Kidney (tissue), 14 donors: ENCODE measurements around the gene BPIFA2. TPM values are rescaled to one million over a fixed set of nuclear protein-coding genes. Genes with fewer than 3 reads are reported as not detected.
A peak's percentile ranks its signal among the peaks of the same experiment; 100 is the strongest.

Experiments
- DNase-seq, 5 donors: peaks; one replicate each; pipeline ENCODE4 v3.0.0-alpha.2; 2013 to 2020
- FAIRE-seq: peaks from 2 replicates; lab custom pipeline; 2012; peaks lifted over from hg19 to GRCh38; lab: Jason Lieb, UNC
- H3K27ac ChIP-seq, 2 donors: one replicate each; pipeline ENCODE4 v1.7.0; 2013; ENCODE audit warnings: low read depth in 2 of 2, low read length in 2 of 2, inconsistent platforms in 1 of 2
- H3K27me3 ChIP-seq: one replicate; pipeline ENCODE4 v1.7.1; 2013; ENCODE audit warnings: low read length, inconsistent platforms; ENCODE audit not compliant: control insufficient read depth, insufficient read depth
- H3K36me3 ChIP-seq, 3 donors: one replicate each; pipeline versions ENCODE4 v1.7.0 to v1.7.1; 2013; ENCODE audit warnings: low read length in 3 of 3, control low read depth in 1 of 3, inconsistent platforms in 1 of 3; ENCODE audit not compliant: insufficient read depth in 3 of 3, control insufficient read depth in 2 of 3
- H3K4me1 ChIP-seq, 3 donors: one replicate each; pipeline versions ENCODE4 v1.7.0 to v1.7.1; 2013; ENCODE audit warnings: low read length in 3 of 3, inconsistent platforms in 1 of 3, low read depth in 1 of 3; ENCODE audit not compliant: control insufficient read depth in 2 of 3, insufficient read depth in 2 of 3
- H3K4me3 ChIP-seq, 3 donors: one replicate each; pipeline versions ENCODE4 v1.7.0 to v1.8.1; 2013; ENCODE audit warnings: low read length in 3 of 3, control low read depth in 1 of 3, inconsistent platforms in 1 of 3
- H3K9ac ChIP-seq, 3 donors: one replicate each; pipeline versions ENCODE4 v1.7.0 to v1.7.1; 2013; ENCODE audit warnings: low read length in 3 of 3, control low read depth in 1 of 3, inconsistent platforms in 1 of 3
- H3K9me3 ChIP-seq, 3 donors: one replicate each; pipeline versions ENCODE4 v1.7.0 to v1.7.1; 2013; ENCODE audit warnings: low read length in 3 of 3, control low read depth in 1 of 3, inconsistent platforms in 1 of 3; ENCODE audit not compliant: control insufficient read depth in 2 of 3, insufficient read depth in 1 of 3
- CTCF ChIP-seq: IDR thresholded peaks from 3 replicates; pipeline ENCODE4 v1.5.1; 2012; ENCODE audit warnings: mild to moderate bottlenecking, moderate library complexity, borderline replicate concordance; ENCODE audit not compliant: insufficient read depth; ENCODE audit errors: extremely low read depth
- intact Hi-C: fragments of 100-400 bp; cut with DNase I; formaldehyde crosslinking; loops from one replicate; pipeline ENCODE4 v1.11.1; 2022
- polyA plus RNA-seq: library from polyadenylated mRNA; stranded (reverse); fragments of 350-450 nt; fragmentation: Illumina TruSeq; extraction: RNeasy Lipid Tissue Mini Kit (QIAGEN cat#74804); gene quantifications from one replicate; pipeline ENCODE4 v1.2.3, GENCODE V29; 2014; ENCODE audit warnings: low read depth, low replicate concordance; ENCODE audit not compliant: insufficient read depth
- total RNA-seq: library from RNA; stranded (reverse); fragmentation: NEBNext Ultra II Directional; extraction: Animal tissue kit (Norgen Biotek cat#: 25700); gene quantifications from one replicate; pipeline ENCODE4 v1.2.1, GENCODE V29; 2021
- donor health status: control.
- donor health status: control.
- donor health status: control.
- donor health status: control.
- donor health status: control.
- donor health status: DM: yes; HTN: yes; CAD: no.
- donor health status: Normal renal cell carcinoma (clear cell type).

BPIFA2 gene
- total and polyA plus RNA-seq, 2 donors from 2014 or later, result 0.54 TPM; not detected in 1

DNA sequence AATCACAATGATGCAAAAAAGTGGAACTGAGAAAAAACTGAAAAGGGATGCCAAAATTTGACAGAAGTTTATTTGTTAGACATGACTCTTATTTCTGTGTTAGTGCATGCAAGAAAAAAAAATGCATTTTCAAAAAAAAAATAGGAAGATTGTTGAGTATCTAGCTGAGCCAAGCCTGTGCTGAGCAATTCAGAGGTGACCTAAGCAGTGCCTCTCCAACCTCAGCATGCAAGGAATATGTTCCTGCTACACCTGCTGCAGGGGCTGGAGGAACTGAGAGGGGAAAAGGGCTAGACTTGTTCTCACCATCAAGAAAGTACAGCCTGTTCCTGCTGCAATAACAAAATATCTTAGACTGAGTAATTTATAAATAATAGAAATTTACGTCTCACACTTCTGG lies 24.0 kb downstream of the BPIFA2 start:
- H3K36me3 ChIP-seq, result no peaks in the 10 kb centered on the region
- H3K4me1 ChIP-seq, result no peaks in the 10 kb centered on the region
- intact Hi-C loops, result no loop called here
- H3K27me3 ChIP-seq, result no peaks in the 10 kb centered on the region
- no peak for FAIRE-seq
- H3K27ac ChIP-seq, result no peak overlapping the region
- no peak for TF ChIP-seq CTCF
- H3K4me3 ChIP-seq, result no peak overlapping the region
- H3K9me3 ChIP-seq, result no peaks in the 10 kb centered on the region
- H3K9ac ChIP-seq, result no peak overlapping the region
- no peak for DNase-seq

DNA sequence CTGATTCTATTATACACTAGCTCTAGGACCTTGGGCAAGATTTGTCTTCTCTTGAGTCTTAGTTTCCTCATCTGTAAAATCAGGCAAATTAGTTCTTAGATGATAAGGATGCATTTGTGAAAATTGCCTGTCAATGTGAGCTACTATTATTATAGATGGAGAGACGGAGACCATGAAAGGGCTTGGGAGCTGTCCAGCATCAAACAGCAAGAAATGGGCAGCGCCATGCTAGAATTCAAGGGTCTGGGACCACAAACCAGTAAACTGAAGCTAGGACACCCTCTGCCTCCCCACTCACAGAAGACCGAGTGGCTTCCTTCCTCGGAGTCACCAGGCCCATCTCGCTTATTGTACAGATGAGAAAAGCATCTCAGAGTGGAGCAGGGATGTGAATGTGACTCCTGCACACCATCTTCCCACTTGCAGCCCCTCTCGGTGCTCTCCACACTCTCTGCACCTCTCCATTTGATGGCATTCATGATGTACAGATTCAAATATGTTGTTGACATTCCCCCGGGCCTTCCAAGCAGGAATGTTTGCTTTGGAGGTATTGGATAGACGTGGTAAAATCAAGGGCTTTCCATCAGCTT lies 25.0 kb downstream of the BPIFA2 start:
- Histone ChIP-seq H3K9me3 (no peaks in the 10 kb centered on the region), H3K9ac (no peak overlapping the region), H3K27ac (no peak overlapping the region), H3K4me1 (no peaks in the 10 kb centered on the region), H3K36me3 (no peaks in the 10 kb centered on the region), H3K4me3 (no peak overlapping the region), H3K27me3 (no peaks in the 10 kb centered on the region)
- TF ChIP-seq CTCF, result no peak
- no peak for FAIRE-seq
- intact Hi-C loops, result no loop called here
- peak in 2 of 5 donors; percentile 24 to 33 for DNase-seq

GRCh38 chr20:33199026-33199425 lies 31.1 kb downstream of the BPIFA2 start:
- H3K9me3 ChIP-seq, result no peaks in the 10 kb centered on the region
- no peak overlapping the region for H3K9ac ChIP-seq
- FAIRE-seq, result no peak
- DNase-seq, result no peak
- intact Hi-C loops, result no loop called here
- H3K36me3 ChIP-seq, result no peaks in the 10 kb centered on the region
- no peak overlapping the region for H3K4me3 ChIP-seq
- no peak overlapping the region for H3K27ac ChIP-seq
- H3K4me1 ChIP-seq, result no peaks in the 10 kb centered on the region
- TF ChIP-seq CTCF, result no peak
- no peaks in the 10 kb centered on the region for H3K27me3 ChIP-seq

GRCh38 chr20:33202451-33202850 lies 34.5 kb downstream of the BPIFA2 start:
- Histone ChIP-seq H3K9ac (no peak overlapping the region), H3K4me3 (no peak overlapping the region), H3K9me3 (no peaks in the 10 kb centered on the region), H3K4me1 (no peaks in the 10 kb centered on the region), H3K27ac (no peak overlapping the region), H3K36me3 (no peaks in the 10 kb centered on the region), H3K27me3 (no peaks in the 10 kb centered on the region)
- intact Hi-C loops, result no loop called here
- DNase-seq, result no peak
- no peak for TF ChIP-seq CTCF
- FAIRE-seq, result no peak
